HG03025 (cell line): Measurements from ENCODE around the gene SLC27A6.
"Not testable (repeated sequence)": the region's sequence is repeated elsewhere in the genome, so short reads cannot be mapped to it uniquely, and the experiment has no call there.

ENCODE experiments used
- ATAC-seq: cut with Tn5 transposase; IDR thresholded peaks from one replicate; pipeline ENCODE4 v1.9.1; 2021; ENCODE audit warnings: mild to moderate bottlenecking, moderate library complexity; ENCODE audit not compliant: unreplicated experiment, low FRiP score

SLC27A6 gene

GRCh38 chr5:128965011-128965637 is at the start of gene SLC27A6:
Gene SLC27A6, plus strand, starts transcription at chr5:128965488. Its CDS starts 650 bp downstream, at chr5:128966138.
- no peak for ATAC-seq

- ATAC-seq, result no peak
These were observed 45.7 kb upstream of the SLC27A6 start for GRCh38 chr5:128919542-128919941.

- ATAC-seq, result no peak
These were observed 44.7 kb upstream of the SLC27A6 start for GRCh38 chr5:128920345-128921215.

GRCh38 chr5:128924299-128924698 is 41.0 kb upstream of the SLC27A6 start:
- ATAC-seq, result no peak

- ATAC-seq, result no peak
These were observed 39.3 kb upstream of the SLC27A6 start for GRCh38 chr5:128925973-128926372.

GRCh38 chr5:128927644-128928043 is 37.6 kb upstream of the SLC27A6 start:
- ATAC-seq, result no peak

- not testable (repeated sequence) for ATAC-seq
These were observed 33.1 kb upstream of the SLC27A6 start for GRCh38 chr5:128932232-128932631.

GRCh38 chr5:128943100-128943499 is 22.2 kb upstream of the SLC27A6 start:
- ATAC-seq, result not testable (repeated sequence)

- no peak for ATAC-seq
These were observed 15.3 kb upstream of the SLC27A6 start for GRCh38 chr5:128949847-128950546.

- ATAC-seq, result not testable (repeated sequence)
These were observed 14.0 kb upstream of the SLC27A6 start for GRCh38 chr5:128951301-128951700.

GRCh38 chr5:128956164-128956563 is 9.1 kb upstream of the SLC27A6 start:
- no peak for ATAC-seq

GRCh38 chr5:128962211-128962610 is 3.1 kb upstream of the SLC27A6 start:
- no peak for ATAC-seq

- no peak for ATAC-seq
These were observed 482 bp downstream of the SLC27A6 start for GRCh38 chr5:128965638-128966302.

GRCh38 chr5:128966375-128966774 is 1.1 kb downstream of the SLC27A6 start:
- no peak for ATAC-seq

- no peak for ATAC-seq
These were observed 1.6 kb downstream of the SLC27A6 start for GRCh38 chr5:128966846-128967245.

GRCh38 chr5:128973244-128973643 is 8.0 kb downstream of the SLC27A6 start:
- no peak for ATAC-seq

GRCh38 chr5:128974567-128974966 is 9.3 kb downstream of the SLC27A6 start:
- no peak for ATAC-seq

GRCh38 chr5:128979761-128980160 is 14.5 kb downstream of the SLC27A6 start:
- ATAC-seq, result no peak

- ATAC-seq, result no peak
These were observed 15.6 kb downstream of the SLC27A6 start for GRCh38 chr5:128980917-128981316.

- ATAC-seq, result no peak
These were observed 19.2 kb downstream of the SLC27A6 start for GRCh38 chr5:128984480-128984879.

- no peak for ATAC-seq
These were observed 23.2 kb downstream of the SLC27A6 start for GRCh38 chr5:128988476-128988875.
